ENCODE data around the gene RNF166. TPM values are rescaled to one million over a fixed set of nuclear protein-coding genes. Genes with fewer than 3 reads are reported as not detected.

The RNF166 gene
- total RNA-seq, 1 experiment from 2014 or later: 46.2 TPM

- TF ChIP-seq, protein P1, sequence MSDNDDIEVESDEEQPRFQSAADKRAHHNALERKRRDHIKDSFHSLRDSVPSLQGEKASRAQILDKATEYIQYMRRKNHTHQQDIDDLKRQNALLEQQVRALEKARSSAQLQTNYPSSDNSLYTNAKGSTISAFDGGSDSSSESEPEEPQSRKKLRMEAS (CRISPR knock-in tag; IDR thresholded peaks at IDR 0.05): no peak
- TF ChIP-seq ZNF416 (CRISPR knock-in tag; IDR thresholded peaks at IDR 0.05) (no peak), ZMAT4 (CRISPR knock-in tag; IDR thresholded peaks at IDR 0.05) (no peak)
Observed at GRCh38 chr16:88656291-88656980, 49.8 kb downstream of the RNF166 start (continued).

- POLR2A ChIA-PET: no interaction called here
- no peak overlapping the region for H3K27ac Mint-ChIP-seq
- H3K27me3 Mint-ChIP-seq (ENCODE audit: low read depth): no peaks in the 10 kb centered on the region
- TF ChIP-seq, protein P2, sequence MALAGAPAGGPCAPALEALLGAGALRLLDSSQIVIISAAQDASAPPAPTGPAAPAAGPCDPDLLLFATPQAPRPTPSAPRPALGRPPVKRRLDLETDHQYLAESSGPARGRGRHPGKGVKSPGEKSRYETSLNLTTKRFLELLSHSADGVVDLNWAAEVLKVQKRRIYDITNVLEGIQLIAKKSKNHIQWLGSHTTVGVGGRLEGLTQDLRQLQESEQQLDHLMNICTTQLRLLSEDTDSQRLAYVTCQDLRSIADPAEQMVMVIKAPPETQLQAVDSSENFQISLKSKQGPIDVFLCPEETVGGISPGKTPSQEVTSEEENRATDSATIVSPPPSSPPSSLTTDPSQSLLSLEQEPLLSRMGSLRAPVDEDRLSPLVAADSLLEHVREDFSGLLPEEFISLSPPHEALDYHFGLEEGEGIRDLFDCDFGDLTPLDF (CRISPR knock-in tag; IDR thresholded peaks at IDR 0.05): no peak
- TF ChIP-seq CBFB (CRISPR knock-in tag; IDR thresholded peaks at IDR 0.05; ENCODE audit: low read depth) (no peak), GRHL2 (CRISPR knock-in tag; IDR thresholded peaks at IDR 0.05; ENCODE audit: insufficient replicate concordance, severe bottlenecking) (no peak), ZNF281 (CRISPR knock-in tag; IDR thresholded peaks at IDR 0.05) (no peak), NFATC4 (CRISPR knock-in tag; IDR thresholded peaks at IDR 0.05) (no peak), NR3C1 (CRISPR knock-in tag; conservative IDR thresholded peaks at IDR 0.05; ENCODE audit: low read depth) (no peak), NR2C2 (CRISPR knock-in tag; IDR thresholded peaks at IDR 0.05) (no peak)
- no peak for DNase-seq (ENCODE audit: low spot score)
- CTCF ChIA-PET: interaction anchor here (0.9 to 1.6 kb wide), 3 partner anchors 17 to 26 kb away, joined by 3 to 6 read pairs (median 3); no protein-coding TSS in a partner anchor
- no peaks in the 10 kb centered on the region for H3K9me3 Mint-ChIP-seq
- H3K4me3 Mint-ChIP-seq: no peak overlapping the region
- no peak for ATAC-seq
- H3K36me3 Mint-ChIP-seq: peaks cover 11% of the 10 kb centered on the region; the same call in 1 of the 2 replicates
- peaks cover 8% of the 10 kb centered on the region for H3K4me1 Mint-ChIP-seq
Observed at GRCh38 chr16:88655733-88656281, 50.4 kb downstream of the RNF166 start.

GRCh38 chr16:88655053-88655732 is 51.0 kb downstream of the RNF166 start:
- Mint-ChIP-seq H3K36me3 (peaks cover 10% of the 10 kb centered on the region; the same call in 1 of the 2 replicates), H3K4me1 (peaks cover 8% of the 10 kb centered on the region), H3K4me3 (no peak overlapping the region), H3K27me3 (ENCODE audit: low read depth) (no peaks in the 10 kb centered on the region), H3K27ac (no peak overlapping the region), H3K9me3 (no peaks in the 10 kb centered on the region)
- ATAC-seq (no peak), DNase-seq (ENCODE audit: low spot score) (no peak)
- TF ChIP-seq ZNF396 (CRISPR knock-in tag; IDR thresholded peaks at IDR 0.05; ENCODE audit: borderline replicate concordance): no peak
- TF ChIP-seq, protein P3, sequence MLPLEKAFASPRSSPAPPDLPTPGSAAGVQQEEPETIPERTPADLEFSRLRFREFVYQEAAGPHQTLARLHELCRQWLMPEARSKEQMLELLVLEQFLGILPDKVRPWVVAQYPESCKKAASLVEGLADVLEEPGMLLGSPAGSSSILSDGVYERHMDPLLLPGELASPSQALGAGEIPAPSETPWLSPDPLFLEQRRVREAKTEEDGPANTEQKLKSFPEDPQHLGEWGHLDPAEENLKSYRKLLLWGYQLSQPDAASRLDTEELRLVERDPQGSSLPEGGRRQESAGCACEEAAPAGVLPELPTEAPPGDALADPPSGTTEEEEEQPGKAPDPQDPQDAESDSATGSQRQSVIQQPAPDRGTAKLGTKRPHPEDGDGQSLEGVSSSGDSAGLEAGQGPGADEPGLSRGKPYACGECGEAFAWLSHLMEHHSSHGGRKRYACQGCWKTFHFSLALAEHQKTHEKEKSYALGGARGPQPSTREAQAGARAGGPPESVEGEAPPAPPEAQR (CRISPR knock-in tag; IDR thresholded peaks at IDR 0.05): no peak
- no peak for TF ChIP-seq HMGXB4 (CRISPR knock-in tag; IDR thresholded peaks at IDR 0.05)
- no peak for TF ChIP-seq TP53 (CRISPR knock-in tag; IDR thresholded peaks at IDR 0.05)
- no peak for TF ChIP-seq ZBTB21 (CRISPR knock-in tag; IDR thresholded peaks at IDR 0.05; ENCODE audit: borderline replicate concordance)
- TF ChIP-seq TCF7 (CRISPR knock-in tag; IDR thresholded peaks at IDR 0.05; ENCODE audit: low read depth): no peak
- TF ChIP-seq E2F4 (CRISPR knock-in tag; IDR thresholded peaks at IDR 0.05; ENCODE audit: borderline replicate concordance, low read depth): no peak
- no peak for TF ChIP-seq PRRX2 (CRISPR knock-in tag; IDR thresholded peaks at IDR 0.05)
- TF ChIP-seq NFATC4 (CRISPR knock-in tag; IDR thresholded peaks at IDR 0.05): no peak
- TF ChIP-seq ZNF425 (CRISPR knock-in tag; conservative IDR thresholded peaks at IDR 0.05): no peak
- ChIA-PET POLR2A (no interaction called here), CTCF (interaction anchor here (0.9 kb wide), 1 partner anchor 26 kb away, joined by 3 read pairs; no protein-coding TSS in a partner anchor)

Data from WTC11 (cell line).